ENCODE results near the gene MYL4. TPM values are rescaled to one million over a fixed set of nuclear protein-coding genes. Genes with fewer than 3 reads are reported as not detected.
A peak's percentile ranks its signal among the peaks of the same experiment; 100 is the strongest.
"Not testable (repeated sequence)": the region's sequence is repeated elsewhere in the genome, so short reads cannot be mapped to it uniquely, and the experiment has no call there.

Gene MYL4
- not detected in 2 replicates for polyA plus RNA-seq (2014; cell fraction: cytosol; rRNA removed)
- polyA plus RNA-seq (2014; cell fraction: nucleus; rRNA removed) = 0.47 TPM in 1 of 2 replicates, not detected in the other

DNA sequence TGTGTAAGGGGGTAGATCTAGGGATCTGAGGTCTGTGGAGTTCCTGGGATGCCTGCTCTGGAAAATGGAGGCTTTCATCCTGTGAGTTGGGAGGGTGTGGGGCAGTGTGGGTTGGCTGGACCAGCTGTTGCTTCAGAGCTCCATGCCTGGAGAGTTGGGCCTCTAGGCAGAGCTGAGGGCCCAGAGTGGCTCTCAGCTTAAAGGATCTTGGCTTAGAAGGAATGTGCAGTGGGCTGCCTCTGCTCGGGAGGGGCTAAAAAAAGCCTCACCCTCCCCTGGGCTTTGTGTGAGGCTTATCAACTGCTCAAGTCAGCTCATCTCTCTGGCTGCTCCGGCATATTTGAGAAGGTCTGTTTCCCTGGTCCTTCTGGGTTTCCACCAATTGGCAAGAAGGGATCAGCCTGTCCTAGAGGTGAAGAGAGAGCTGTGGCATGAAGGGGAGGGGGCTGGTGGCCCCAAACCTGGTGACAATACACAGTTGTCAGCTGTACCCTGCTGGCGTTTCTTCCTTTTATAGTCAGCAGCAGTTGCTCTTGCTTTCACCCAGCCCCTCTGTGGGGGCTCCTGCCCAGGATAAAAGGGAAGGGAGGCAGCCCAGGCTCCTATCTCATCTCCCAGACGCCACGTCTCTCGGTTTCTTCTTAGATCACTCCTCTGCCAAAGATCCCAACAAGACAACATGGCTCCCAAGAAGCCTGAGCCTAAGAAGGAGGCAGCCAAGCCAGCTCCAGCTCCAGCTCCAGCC, at the start of gene MYL4:
Gene MYL4, plus strand, starts transcription at position 605 of the 745 bp plus-strand sequence. Its CDS starts 75 bp downstream, at position 680.
- DNase-seq (ENCODE audit: low spot score) = no peak

DNA sequence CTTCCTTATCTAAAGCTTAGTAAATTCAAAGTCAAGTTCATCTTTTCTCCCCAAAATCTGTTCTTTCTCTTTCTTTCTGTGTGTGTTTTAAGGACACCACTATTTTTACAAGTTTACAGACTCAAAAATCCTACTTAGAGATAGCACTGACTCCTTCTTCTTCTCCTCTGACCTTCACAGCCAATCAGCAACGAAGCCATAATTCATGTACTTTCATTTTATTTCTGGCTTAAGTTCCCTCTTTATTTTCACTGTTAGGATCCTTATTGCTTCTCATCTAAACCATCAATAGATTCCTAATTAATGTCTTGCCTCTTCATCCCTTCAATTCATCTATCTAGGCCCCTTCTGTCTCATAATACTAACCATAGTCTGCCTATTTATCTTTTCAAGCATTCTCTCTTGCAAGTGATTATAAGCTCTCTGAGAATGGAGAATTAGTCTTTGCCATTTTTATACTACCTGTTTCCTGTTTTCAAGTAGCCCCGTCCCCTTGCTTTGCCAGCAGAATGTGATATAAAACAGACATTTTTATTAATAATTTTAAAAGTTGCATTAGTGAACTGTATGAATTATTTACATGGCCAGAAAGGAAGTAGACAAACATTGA, 47.0 kb upstream of the MYL4 start:
- DNase-seq (ENCODE audit: low spot score) = no peak

DNA sequence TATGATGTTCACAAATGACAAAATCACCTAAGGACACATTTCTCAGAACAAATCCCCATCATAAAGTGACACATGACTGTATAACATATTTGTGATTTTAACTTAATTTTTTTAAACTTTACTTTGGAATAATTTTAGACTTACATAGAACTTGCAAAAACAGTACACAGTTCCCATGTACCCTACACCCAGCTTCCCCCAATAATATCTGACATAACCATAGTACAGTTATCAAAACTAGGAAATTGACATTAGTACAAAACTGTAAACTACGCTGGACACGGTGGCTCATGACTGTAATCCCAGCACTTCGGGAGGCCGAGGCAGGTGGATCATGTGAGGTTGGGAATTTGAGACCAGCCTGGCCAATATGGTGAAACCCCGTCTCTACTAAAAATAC, 44.9 kb upstream of the MYL4 start:
- no peak for DNase-seq (ENCODE audit: low spot score)

DNA sequence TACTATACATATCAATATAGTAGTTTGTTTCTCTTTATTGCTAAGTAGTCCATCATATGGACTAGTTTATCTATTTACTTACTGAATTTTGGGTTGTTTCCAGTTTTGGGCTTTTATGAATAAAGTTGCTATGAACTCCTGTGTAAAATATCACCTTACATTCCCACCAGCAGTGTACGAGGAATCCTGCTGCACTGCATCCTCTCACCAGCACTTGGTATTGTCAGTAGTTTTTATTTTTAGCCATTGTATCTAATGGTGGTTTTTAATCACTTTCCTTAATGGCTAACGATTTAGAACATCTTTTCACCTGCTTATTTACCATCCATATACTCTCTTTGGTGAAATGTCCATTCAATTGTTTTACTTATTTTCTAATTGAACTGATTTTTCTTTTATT, 44.0 kb upstream of the MYL4 start:
- no peak for DNase-seq (ENCODE audit: low spot score)

DNA sequence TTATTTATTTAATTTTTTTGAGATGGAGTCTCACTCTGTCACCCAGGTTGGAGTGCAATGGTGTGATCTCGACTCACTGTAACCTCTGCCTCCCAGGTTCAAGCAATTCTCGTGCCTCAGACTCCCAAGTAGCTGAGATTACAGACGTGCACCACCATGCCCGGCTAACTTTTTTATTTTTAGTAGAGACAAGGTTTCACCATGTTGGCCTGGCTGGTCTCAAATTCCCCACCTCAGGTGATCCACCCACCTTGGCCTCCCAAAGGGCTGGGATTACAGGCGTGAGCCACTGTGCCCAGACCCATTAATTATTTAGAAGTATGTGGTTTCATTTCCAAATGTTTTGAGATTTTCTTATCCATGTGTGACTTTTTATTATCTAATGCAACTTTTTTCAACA, 42.3 kb upstream of the MYL4 start:
- DNase-seq (ENCODE audit: low spot score) = not testable (repeated sequence)

DNA sequence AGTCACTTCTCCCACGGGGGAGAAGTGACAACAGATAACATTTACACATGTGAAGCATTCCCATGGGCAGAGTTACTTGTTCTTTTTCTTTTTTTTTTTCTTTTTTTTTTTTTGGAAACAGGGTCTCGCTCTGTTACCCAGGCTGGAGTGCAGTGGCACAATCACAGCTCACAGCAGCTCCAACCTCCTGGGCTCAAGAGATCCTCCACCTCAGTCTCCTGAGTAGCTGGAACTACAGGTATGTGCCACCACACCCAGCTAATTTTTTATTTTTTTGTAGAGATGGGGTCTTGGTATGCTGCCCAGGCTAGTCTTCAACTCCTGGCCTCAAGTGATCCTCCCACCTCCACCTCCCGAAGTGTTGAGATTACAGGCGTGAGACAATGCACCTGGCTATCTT, 40.3 kb upstream of the MYL4 start:
- DNase-seq (ENCODE audit: low spot score) = not testable (repeated sequence)

DNA sequence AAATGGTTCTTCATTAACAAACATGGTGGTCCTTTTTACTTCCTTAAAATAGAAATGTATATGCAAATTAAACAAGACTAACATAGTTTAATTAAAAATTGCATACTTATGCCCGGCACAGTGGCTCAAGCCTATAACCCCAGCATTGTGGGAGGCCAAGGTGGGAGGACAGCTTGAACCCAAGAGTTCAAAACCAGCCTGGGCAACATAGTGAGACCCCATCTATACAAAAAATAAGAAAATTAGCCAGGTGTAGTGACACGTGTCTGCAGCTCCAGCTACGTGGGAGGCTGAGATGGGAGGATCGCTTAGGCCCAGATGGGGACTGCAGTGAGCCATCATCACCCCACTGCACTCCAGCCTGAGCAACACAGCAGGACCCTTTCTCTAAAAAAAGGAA, 38.4 kb upstream of the MYL4 start:
- no peak for DNase-seq (ENCODE audit: low spot score)

DNA sequence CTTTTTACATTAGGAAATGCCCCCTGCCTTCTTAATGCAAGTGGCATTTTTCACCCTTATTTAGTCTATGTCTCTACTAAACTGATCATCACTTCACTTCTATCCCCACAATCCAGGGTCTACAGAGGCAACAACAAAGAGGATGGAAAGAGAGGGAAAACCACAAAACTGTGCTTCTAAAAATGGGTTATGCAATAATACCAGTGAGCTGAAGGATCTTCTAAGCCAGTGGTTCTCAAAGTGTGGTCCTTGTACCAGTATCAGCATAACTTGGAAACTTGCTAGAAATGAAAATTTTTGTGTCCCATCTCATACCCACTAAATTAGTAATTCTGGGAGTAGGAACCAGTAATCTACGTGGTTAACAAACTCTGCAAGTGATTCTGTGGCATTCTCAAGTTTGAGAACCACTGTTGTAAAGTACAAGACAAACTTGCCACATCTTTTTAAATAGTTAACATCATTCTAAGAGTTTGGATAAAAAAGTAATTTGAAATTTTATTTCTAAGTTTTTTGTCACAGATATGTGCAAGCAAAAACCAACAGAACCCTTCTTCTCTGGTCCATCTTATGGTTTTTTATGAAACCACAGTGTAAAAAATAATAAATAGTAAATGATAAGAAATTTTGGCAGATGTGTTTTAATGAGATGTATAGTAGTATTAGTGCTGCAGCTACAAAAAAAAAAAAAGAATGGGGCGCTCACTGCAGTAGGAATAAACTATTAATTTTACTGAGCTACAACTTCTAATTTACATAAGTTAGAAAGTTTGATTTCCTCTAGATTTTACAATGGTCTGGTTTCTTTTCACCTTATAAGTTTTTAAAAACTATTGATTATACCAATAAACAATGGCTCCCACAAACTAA, 36.2 kb upstream of the MYL4 start:
- no peak for DNase-seq (ENCODE audit: low spot score)

DNA sequence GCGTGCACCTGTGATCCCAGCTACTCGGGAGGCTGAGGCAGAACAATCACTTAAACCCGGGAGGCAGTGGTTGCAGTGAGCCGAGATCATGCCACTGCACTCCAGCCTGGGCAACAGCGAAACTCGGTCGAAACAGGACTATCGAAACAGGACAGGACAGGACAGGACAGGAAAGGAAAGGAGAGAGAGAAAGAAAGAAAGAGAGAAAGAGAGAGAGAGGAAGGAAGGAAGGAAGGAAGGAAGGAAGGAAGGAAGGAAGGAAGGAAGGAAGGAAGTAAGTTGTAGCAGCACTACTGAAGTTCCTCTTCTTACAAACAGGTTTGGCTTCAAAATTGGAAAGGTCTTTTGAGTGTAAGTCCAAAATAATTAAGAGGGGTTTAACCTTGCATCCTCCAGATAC, 34.3 kb upstream of the MYL4 start:
- not testable (repeated sequence) for DNase-seq (ENCODE audit: low spot score)

DNA sequence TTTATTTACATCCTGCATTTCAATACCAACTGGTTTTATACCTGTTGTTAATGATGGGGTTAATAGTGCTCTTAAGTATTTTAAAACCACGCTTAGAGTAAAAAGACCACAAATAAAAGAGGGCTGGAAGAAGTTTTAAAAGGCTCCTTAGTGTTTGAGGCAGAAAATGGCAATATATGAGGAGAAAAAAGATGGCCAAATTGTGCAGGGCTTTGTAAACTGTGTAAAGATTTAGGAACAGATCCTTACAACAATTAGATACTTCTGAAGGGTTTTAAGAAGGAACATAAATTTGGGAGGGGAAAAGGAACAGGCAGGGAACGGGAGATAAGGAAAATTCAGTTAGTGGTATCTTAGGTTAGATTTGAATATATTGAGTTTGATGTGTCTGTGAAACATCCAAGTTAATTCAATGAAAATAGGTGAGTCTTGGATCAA, 32.7 kb upstream of the MYL4 start:
- DNase-seq (ENCODE audit: low spot score) = peak; percentile 73

DNA sequence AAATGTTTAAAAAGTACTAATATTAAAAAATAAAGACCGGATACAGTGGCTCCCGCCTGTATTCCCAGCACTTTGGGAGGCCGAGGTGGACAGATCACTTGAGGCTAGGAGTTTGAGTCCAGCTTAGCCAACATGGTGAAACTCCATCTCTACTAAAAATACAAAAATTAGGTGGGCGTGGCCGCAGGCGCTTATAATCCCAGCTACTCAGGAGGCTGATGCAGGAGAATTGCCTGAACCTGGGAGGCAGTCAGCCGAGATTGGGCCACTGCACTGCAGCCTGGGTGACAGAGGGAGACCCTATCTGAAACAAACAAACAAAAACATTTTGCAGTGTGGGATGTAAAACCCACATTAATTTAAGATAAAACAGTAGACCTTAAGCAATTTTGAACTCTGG, 31.9 kb upstream of the MYL4 start:
- DNase-seq (ENCODE audit: low spot score) = no peak

DNA sequence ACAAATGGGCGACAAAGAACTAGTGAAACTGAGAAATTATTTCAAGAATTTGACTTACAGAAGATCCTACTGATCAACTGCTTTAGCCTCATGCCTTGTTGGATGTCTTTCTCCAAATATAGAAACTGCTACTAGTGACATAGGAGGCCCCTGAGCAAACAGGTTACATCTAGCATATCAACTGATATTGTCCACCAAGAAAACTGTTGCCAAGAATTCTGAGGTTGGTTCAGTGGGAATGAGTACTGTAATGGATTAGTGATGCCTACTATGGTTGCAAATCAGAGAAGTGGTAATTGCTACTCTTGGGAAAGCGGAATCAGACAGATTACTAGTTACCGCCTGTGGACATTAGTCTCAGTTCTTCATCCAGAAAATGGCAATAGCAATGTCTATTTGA, 30.0 kb upstream of the MYL4 start:
- no peak for DNase-seq (ENCODE audit: low spot score)

DNA sequence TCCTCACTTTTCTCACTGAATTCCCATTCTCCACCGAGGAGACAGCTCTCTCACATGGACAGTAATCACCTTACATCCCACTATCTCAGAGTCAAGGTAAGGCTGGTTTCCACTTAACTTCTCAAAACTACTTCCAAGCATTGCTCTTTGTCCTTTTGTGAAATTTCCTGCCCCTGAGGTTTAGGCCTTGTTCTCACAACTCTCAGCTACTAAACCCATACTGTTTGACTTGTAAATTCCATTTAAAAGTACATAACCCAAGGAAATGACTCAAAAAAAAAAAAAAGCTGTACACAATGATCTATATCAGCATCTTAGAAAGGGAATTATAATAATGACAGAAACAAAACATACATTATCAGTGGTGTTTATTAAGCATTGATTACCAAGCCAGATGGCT, 28.8 kb upstream of the MYL4 start:
- DNase-seq (ENCODE audit: low spot score) = no peak

DNA sequence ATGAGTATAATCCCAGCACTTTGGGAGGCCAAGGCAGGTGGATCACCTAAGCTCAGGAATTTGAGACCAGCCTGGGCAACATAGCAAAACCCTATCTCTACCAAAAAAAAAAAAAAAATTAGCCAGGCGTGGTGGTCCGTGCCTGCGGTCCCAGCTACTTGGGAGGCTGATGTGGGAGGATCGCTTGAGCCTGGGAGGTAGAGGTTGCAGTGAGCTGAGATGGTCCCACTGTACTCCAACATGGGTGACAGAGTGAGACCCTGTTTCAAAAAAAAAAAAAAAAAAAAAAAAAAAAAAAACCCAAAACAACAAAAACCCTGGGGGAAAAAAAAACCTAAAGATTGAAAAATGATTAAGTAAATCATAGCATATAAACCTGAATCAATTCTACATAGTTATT, 28.2 kb upstream of the MYL4 start:
- not testable (repeated sequence) for DNase-seq (ENCODE audit: low spot score)

DNA sequence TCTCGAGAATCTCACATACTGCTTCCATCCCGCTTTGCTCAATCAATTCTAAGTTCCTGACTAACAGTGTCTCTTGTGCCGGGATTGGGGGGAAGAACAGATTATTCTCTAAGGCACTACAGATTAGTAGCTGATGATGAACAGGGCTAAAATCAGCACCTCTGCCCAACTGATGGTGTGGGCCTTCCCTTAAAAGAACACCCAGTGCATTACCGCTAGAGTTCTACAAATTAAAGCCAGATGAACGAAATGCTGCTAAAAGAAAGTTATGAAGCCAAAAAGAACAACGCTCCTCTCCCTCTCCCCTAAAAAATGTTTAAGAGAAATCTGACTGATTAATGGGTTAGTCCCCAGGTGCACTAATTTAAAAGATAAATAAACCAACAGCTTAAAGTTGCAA, 24.5 kb upstream of the MYL4 start:
- DNase-seq (ENCODE audit: low spot score) = no peak

DNA sequence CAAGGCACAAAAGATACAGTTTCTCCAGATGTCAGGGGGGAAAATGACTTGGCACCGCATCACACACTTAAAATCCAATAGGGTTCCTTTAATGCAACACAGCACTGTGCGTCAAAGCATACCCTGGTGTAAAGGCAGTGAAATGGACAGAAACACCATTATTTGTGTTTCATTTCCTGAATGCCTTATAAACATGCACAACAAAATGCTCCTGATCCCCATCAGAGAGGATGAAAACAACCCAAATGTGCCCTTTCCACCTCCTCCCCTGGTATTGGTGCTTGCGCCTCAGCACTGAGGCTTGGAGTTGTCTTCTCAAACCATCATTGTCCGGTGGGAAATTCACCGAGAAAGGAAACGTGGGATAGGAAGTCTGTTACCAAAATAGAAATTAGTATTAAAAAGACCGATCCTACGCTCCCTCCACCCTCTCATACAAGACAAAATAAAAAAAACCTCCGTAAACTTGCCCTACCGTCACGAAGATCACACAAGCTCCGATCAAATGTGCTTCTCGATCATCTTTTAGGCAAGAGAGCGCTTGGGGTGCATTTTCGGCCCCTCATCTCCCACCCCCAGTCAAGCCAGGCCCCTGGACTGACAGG, 20.8 kb upstream of the MYL4 start:
- peak; percentile 35 for DNase-seq (ENCODE audit: low spot score)

DNA sequence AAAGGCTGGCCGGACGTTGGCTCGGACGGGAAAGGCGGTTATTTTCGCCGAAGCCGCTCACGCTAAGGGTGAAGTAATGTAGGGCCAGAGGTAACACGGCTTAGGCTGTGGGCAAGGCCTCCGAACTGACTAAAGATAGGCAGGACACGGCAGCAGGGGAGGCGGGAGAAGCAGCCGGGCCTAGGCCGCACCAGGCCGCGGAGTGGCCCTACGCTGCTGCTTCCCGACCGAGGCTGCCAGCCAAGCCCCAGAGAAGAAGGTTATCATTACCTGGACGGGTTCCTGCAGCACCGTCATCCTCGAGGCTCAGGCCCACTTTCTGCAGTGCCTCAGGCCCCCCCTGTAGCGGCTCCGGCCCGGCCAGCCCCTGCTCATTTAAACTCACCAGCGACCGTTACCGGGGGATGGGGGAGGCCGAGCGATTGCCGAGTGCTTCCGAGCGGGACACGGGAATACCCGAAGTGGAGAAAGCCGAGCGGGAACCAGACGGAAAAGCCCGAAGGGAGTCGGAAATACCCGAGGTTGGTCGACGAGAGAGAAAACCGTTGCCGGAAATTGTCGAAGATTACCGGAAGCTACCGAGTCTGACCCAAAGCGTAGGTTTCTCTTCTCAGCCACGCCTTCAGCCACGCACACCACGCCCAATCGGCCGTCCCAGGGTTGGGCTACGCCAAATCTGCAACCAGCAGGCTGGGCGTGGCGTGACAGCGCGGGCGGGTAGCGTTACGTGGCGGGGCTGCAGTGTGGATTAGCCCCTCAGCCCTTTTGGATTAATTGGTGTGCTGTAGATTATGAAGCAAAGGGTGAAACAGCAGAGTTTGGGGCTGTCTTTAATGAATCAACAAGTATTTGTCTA, 20.0 kb upstream of the MYL4 start, which contains the start of gene CDC27:
Gene CDC27, minus strand, starts transcription at position 420 of the 856 bp plus-strand sequence. Its CDS starts 123 bp downstream, at position 297.
- peak; percentile 99 for DNase-seq (ENCODE audit: low spot score)

DNA sequence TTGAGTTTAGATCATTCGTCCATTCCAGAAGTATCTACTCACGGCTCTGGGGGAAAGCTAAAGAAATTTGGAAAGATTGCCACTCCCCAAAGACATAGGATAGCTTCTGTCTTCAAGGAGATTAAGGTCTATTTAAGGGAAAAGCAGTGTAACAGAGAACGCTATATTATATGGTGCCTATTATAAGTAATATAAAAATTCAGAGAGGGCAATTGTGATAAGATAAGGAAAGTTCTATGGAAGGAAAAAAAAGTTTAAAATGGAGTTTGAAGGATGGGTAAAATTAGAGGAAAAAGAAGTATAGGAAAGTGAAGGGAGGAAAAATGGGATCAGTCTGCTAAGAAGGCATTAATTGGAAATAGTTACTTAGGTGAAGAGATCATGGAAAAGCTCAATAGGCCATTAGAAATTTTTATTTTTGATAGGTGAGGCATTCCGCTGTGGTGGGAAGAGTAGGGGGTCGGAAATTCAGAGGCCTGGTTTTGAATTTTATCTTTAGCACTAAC, 19.4 kb upstream of the MYL4 start:
- DNase-seq (ENCODE audit: low spot score) = no peak

DNA sequence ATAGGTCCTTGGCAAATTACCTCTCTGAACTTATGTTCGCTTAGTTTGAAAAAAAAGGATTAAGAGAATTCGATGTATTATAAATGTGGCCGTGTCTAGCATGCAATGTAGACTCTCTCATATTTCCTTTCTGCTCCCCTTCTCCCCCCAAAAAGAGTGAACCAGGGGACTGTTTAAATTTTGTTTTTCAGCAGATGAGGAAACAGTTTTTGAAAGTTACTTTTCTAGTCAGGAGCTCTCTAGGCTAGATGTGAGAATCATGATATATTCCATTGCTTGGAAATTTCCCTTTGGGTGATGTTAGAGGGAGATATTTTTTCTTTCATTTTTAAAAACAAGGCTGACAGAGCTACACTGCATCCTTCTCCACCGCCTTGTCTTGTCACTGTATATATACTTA, 18.9 kb upstream of the MYL4 start:
- DNase-seq (ENCODE audit: low spot score) = no peak

DNA sequence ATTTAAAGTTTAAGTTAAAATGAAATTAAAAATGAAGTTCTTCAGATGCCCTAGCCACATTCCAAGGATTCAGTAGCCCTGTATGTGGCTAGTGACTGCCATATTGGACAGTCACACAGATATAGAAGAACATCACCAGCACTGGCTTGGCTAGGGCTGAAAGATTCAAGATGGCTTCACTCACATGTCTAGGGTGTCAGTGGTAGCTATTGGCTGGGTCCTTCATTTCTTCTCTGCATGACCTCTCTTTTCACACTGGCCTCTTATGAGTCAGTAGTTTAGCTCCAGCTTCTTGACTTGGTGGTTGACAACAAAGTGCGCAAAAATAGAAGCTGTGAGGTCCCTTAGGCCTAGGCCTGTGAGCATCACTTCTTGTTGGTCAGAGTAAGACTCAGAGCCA, 18.4 kb upstream of the MYL4 start:
- no peak for DNase-seq (ENCODE audit: low spot score)

Data from SK-N-DZ (cell line).